GM18499 (cell line): ENCODE data around the gene POLD3.

Source experiments
- ATAC-seq: cut with Tn5 transposase; IDR thresholded peaks from one replicate; pipeline ENCODE4 v1.9.1; 2021; ENCODE audit warnings: moderate number of reproducible peaks; ENCODE audit not compliant: insufficient read depth, unreplicated experiment

POLD3 gene

GRCh38 chr11:74669211-74670160 lies 77.1 kb downstream of the POLD3 start:
- ATAC-seq, result no peak

- ATAC-seq, result no peak
These were observed 77.8 kb downstream of the POLD3 start for GRCh38 chr11:74670171-74670570.

- no peak for ATAC-seq
These were observed 79.3 kb downstream of the POLD3 start for GRCh38 chr11:74671520-74672196.

- no peak for ATAC-seq
These were observed 80.1 kb downstream of the POLD3 start for GRCh38 chr11:74672332-74672955.

- no peak for ATAC-seq
These were observed 80.7 kb downstream of the POLD3 start for GRCh38 chr11:74672956-74673692.

GRCh38 chr11:74673693-74674360 lies 81.4 kb downstream of the POLD3 start:
- ATAC-seq, result no peak

- ATAC-seq, result no peak
These were observed 83.4 kb downstream of the POLD3 start for GRCh38 chr11:74675761-74676160.

- ATAC-seq, result no peak
These were observed 84.2 kb downstream of the POLD3 start for GRCh38 chr11:74676596-74676995.

- no peak for ATAC-seq
These were observed 84.7 kb downstream of the POLD3 start for GRCh38 chr11:74677131-74677530.

GRCh38 chr11:74678041-74678440 lies 85.7 kb downstream of the POLD3 start:
- no peak for ATAC-seq

GRCh38 chr11:74678591-74679512 lies 86.5 kb downstream of the POLD3 start:
- ATAC-seq, result no peak

GRCh38 chr11:74679513-74679865 lies 87.1 kb downstream of the POLD3 start:
- ATAC-seq, result no peak

- no peak for ATAC-seq
These were observed 87.8 kb downstream of the POLD3 start for GRCh38 chr11:74680035-74680671.

GRCh38 chr11:74680703-74681531 lies 88.5 kb downstream of the POLD3 start:
- ATAC-seq, result no peak

GRCh38 chr11:74681686-74682651 lies 89.6 kb downstream of the POLD3 start:
- no peak for ATAC-seq

- no peak for ATAC-seq
These were observed 90.4 kb downstream of the POLD3 start for GRCh38 chr11:74682731-74683278.
